Measurements from ENCODE around the gene CACHD1. TPM values are rescaled to one million over a fixed set of nuclear protein-coding genes. Genes with fewer than 3 reads are reported as not detected.
"Not testable (repeated sequence)": the region's sequence is repeated elsewhere in the genome, so short reads cannot be mapped to it uniquely, and the experiment has no call there.

CACHD1 gene
- total RNA-seq, 1 donor from 2014 or later: 5.9 TPM

DNA sequence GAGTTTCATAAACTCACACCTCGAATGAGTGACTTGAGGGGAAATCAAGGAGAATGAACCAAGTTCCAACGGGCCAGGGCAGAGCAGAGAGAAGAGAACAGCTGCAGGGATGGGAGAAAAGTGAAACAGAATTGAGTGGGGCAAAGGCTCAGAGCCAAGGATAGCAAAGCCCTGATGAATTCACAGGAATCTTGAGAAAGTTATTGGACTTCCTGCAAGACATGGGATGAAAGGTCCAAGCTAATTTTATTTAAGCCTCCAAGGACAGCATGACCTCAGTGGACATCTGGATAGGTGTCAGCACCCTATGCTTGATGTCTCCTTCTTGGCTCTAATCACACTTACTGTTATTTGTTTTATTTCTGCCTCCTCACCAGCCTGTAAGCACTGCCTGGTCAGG, 232.0 kb downstream of the CACHD1 start:
- no peak for DNase-seq (ENCODE audit: low read depth)
- H3K4me3 ChIP-seq (ENCODE audit: low read depth, low read length): no peak overlapping the region
- TF ChIP-seq CTCF (conservative IDR thresholded peaks at IDR 0.05; ENCODE audit: low read depth, low read length): no peak

GRCh38 chr1:64702670-64703069, 232.7 kb downstream of the CACHD1 start:
- not testable (repeated sequence) for DNase-seq (ENCODE audit: low read depth); H3K4me3 ChIP-seq (ENCODE audit: low read depth, low read length)

GRCh38 chr1:64703600-64703999, 233.7 kb downstream of the CACHD1 start:
- no peak for DNase-seq (ENCODE audit: low read depth)
- H3K4me3 ChIP-seq (ENCODE audit: low read depth, low read length): no peak overlapping the region
- TF ChIP-seq CTCF (conservative IDR thresholded peaks at IDR 0.05; ENCODE audit: low read depth, low read length): no peak

DNA sequence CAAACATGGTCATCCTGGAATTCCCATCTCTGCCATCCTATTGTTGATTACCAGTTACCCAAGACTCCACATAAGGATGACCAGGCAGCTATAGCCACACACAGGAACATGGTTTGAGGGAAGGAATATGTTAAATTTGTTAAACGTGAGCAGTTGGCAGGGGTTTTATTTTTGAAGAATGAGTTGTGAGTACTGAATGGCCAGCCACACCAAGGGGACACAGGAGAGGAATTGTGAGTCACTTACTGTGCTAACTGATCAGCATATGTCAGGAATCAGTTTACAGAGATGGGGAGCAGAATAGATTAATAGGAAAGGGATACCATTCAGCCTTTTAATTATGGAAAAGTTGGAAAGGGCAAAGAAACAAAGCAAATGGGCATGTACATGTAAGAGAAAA, 235.7 kb downstream of the CACHD1 start:
- no peak for TF ChIP-seq CTCF (conservative IDR thresholded peaks at IDR 0.05; ENCODE audit: low read depth, low read length)
- no peak overlapping the region for H3K4me3 ChIP-seq (ENCODE audit: low read depth, low read length)
- DNase-seq (ENCODE audit: low read depth): no peak

- TF ChIP-seq CTCF (conservative IDR thresholded peaks at IDR 0.05; ENCODE audit: low read depth, low read length): no peak
- no peak overlapping the region for H3K4me3 ChIP-seq (ENCODE audit: low read depth, low read length)
- DNase-seq (ENCODE audit: low read depth): no peak
Observed at GRCh38 chr1:64711266-64711665, 241.3 kb downstream of the CACHD1 start.

GRCh38 chr1:64712049-64712448, 242.1 kb downstream of the CACHD1 start:
- no peak overlapping the region for H3K4me3 ChIP-seq (ENCODE audit: low read depth, low read length)
- DNase-seq (ENCODE audit: low read depth): no peak
- TF ChIP-seq CTCF (conservative IDR thresholded peaks at IDR 0.05; ENCODE audit: low read depth, low read length): no peak

DNA sequence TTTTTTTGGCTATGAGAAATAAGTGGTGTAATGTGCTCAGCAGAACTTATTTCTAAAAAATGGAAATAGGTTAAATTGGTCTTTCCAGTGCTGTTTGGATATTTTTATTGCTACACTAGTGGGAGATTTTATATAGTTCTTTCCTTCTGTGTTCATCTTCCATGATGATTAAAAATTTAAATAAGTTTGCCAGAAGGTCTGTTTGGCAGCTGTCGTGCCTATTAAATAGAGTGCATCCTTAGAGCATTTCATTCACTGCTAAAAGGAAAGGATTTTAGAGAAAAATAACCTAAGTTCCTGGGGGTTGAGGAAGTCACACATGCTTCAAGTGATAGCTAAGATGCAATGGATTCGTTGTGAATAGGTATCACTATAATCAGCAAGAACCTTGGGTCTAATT, 245.3 kb downstream of the CACHD1 start:
- no peak overlapping the region for H3K4me3 ChIP-seq (ENCODE audit: low read depth, low read length)
- DNase-seq (ENCODE audit: low read depth): no peak
- TF ChIP-seq CTCF (conservative IDR thresholded peaks at IDR 0.05; ENCODE audit: low read depth, low read length): no peak

DNA sequence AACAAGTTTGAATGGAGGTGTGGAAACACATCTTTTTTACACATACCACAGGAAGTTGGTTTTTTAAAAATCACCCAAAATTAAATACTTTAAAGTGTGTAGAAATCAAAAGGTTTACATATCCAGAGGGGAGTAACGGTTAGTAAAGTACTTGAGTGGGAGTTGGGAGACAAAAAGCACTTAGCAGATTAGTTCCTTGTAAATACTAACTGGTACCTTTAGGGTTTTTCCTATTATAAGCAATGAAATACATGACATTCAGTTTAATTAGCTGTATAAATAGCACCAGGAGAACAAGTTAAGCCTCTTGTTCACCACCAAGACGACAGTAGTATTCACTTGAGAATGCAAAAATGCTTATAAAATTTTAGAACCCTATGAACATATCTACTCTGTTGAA, 251.2 kb downstream of the CACHD1 start:
- no peak overlapping the region for H3K4me3 ChIP-seq (ENCODE audit: low read depth, low read length)
- DNase-seq (ENCODE audit: low read depth): no peak
- TF ChIP-seq CTCF (conservative IDR thresholded peaks at IDR 0.05; ENCODE audit: low read depth, low read length): no peak
